Placental epithelial cell (primary cell): Measurements from ENCODE around the gene EEIG2. TPM values are rescaled to one million over a fixed set of nuclear protein-coding genes. Genes with fewer than 3 reads are reported as not detected.

ENCODE experiments used
- total RNA-seq: library from RNA; depleted of rRNA; stranded (reverse); fragments of >200 nt; gene quantifications from 2 replicates; pipeline ENCODE4 v1.2.3, GENCODE V29; 2012

Gene EEIG2
- 1.6 and 3.1 TPM in 2 replicates for total RNA-seq

DNA sequence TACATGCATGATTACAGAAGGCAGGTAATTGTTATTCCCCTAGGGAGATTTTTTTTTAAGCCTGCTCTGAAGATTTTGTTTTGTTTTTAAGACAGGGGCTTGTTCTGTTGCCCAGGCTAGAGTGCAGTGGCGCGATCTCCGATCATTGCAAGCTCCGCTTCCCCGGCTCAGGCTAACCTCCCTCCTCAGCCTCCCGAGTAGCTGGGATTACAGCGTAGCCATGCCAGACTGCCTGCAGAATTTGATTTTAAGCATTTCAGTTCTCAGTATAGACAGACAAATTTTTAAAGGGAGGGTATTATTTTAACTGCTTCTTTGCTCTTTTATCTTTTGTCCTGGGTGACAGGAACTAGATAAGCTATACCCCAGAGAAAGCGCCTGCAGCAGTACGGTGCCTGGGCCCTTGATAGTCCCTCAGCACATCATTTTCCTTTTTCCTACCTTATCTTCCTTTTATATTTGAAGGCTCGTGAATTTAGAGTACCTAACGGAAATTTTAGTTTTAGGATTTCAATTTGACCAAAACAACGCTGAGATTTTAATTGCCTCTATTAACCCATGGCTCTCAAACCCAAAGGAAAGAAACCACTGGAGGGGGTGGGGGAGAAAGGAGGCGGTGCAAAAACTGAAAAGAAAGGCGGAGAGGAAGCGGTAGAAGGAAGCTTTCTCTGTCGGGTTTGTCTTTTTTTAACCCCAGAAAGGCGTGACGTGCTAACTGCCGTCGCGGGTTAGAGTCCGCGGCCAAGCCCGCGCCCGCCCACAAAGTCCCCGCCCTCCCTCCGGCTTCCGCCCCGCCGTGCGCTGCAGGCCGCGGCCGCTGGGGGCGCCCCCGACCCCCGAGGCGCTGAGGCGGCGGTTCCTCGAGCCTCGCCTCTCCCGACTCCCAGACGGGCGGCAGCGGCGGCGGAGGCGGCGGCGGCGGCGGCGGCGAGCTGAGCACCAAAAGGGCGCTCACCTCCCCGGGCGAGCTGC lies at the start of gene EEIG2:
Gene EEIG2, plus strand, starts transcription at position 886 of the 972 bp plus-strand sequence. CDS start 329 bp downstream, outside the sequence.

Other genes starting within 250 kb of the EEIG2 start
- gene NBPF6, start 109.8 kb upstream of the EEIG2 start, total RNA-seq: not detected in 2 replicates
- gene HENMT1, start 101.0 kb downstream of the EEIG2 start, total RNA-seq: 10.2 and 10.6 TPM in 2 replicates
- gene PRPF38B, start 132.2 kb downstream of the EEIG2 start, total RNA-seq: 13.3 and 19.2 TPM in 2 replicates
- 0.11 TPM in 1 of 2 replicates, not detected in the other for gene FNDC7, start 152.8 kb downstream of the EEIG2 start, total RNA-seq
- 43.1 and 62.0 TPM in 2 replicates for gene STXBP3, start 186.6 kb downstream of the EEIG2 start, total RNA-seq